ENCODE data around the gene SLC24A3. TPM values are rescaled to one million over a fixed set of nuclear protein-coding genes. Genes with fewer than 3 reads are reported as not detected.

The SLC24A3 gene
- total RNA-seq, 1 donor from 2014 or later: 0.79 TPM

DNA sequence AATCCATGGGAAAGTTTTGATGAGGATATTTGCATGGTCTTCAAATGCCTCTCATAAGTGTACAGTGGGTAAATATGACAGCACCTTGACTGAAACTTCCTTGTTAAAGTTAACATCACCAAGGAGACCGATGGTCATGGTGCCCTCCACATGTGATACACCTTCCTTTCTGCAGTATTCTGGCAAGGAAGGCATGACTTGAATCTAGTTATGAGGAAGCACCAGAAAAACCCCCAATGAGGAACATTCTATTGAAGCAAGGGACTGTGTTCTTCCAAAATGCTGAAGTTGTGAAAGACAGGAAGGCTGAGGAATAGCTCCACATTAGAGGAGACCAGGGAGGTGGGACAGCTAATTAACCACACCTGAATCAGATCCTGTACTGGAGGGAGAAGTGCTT lies 118.3 kb downstream of the SLC24A3 start:
- DNase-seq (ENCODE audit: low read depth): no peak
- Mint-ChIP-seq H3K9me3 (ENCODE audit: unreplicated experiment) (peaks cover 4% of the 10 kb centered on the region), H3K27ac (ENCODE audit: unreplicated experiment) (no peak overlapping the region), H3K27me3 (ENCODE audit: low read depth, unreplicated experiment) (peaks cover 12% of the 10 kb centered on the region), H3K36me3 (ENCODE audit: low read depth, unreplicated experiment) (no peaks in the 10 kb centered on the region), H3K4me1 (ENCODE audit: low read depth, unreplicated experiment) (no peaks in the 10 kb centered on the region), H3K4me3 (ENCODE audit: unreplicated experiment) (no peak overlapping the region)
- Histone ChIP-seq H3K79me2 (ENCODE audit: insufficient read depth, low read length) (no peaks in the 10 kb centered on the region), H3K4me2 (ENCODE audit: low read length) (no peak overlapping the region), H3K4me3 (ENCODE audit: insufficient read depth, low read depth, low read length) (no peak overlapping the region), H3K36me3 (ENCODE audit: insufficient read depth, low read length) (no peaks in the 10 kb centered on the region), H3K9me3 (ENCODE audit: insufficient read depth, low read depth, low read length) (no peaks in the 10 kb centered on the region), H4K20me1 (ENCODE audit: insufficient read depth, low read length) (no peaks in the 10 kb centered on the region), H3K27me3 (ENCODE audit: insufficient read depth, low read length) (no peaks in the 10 kb centered on the region), H3K9ac (ENCODE audit: low read length) (no peak overlapping the region), H2AFZ (ENCODE audit: low read depth, low read length) (no peak overlapping the region), H3K4me1 (ENCODE audit: insufficient read depth, low read length) (no peaks in the 10 kb centered on the region), H3K27ac (ENCODE audit: low read depth, low read length) (no peak overlapping the region)
- FAIRE-seq: no peak
- no peak for TF ChIP-seq EZH2 (IDR thresholded peaks at IDR 0.05; ENCODE audit: insufficient read depth, low read length)
- TF ChIP-seq, protein P1, sequence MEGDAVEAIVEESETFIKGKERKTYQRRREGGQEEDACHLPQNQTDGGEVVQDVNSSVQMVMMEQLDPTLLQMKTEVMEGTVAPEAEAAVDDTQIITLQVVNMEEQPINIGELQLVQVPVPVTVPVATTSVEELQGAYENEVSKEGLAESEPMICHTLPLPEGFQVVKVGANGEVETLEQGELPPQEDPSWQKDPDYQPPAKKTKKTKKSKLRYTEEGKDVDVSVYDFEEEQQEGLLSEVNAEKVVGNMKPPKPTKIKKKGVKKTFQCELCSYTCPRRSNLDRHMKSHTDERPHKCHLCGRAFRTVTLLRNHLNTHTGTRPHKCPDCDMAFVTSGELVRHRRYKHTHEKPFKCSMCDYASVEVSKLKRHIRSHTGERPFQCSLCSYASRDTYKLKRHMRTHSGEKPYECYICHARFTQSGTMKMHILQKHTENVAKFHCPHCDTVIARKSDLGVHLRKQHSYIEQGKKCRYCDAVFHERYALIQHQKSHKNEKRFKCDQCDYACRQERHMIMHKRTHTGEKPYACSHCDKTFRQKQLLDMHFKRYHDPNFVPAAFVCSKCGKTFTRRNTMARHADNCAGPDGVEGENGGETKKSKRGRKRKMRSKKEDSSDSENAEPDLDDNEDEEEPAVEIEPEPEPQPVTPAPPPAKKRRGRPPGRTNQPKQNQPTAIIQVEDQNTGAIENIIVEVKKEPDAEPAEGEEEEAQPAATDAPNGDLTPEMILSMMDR (IDR thresholded peaks at IDR 0.05; ENCODE audit: insufficient read depth, low read depth, low read length): no peak

DNA sequence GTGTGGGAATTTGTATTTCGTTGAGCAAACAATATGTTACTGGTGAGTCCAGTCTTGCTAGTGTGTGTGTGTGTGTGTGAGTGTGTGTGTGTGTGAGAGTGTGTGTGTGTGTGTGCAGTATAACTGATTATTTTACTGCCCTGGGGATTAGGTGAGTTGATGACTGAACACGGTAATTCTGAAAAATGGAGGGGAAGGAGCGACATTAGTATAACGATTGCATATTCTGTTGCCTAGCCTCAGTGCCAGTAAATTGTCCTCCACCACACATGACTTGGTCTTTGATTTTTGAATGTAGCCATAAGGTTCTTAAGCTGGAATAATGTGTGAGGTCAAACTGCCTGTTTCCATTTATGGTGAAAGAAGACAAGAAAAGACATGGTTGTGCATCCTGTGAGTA lies 121.1 kb downstream of the SLC24A3 start:
- DNase-seq (ENCODE audit: low read depth): no peak
- Histone ChIP-seq H2AFZ (ENCODE audit: low read depth, low read length) (no peak overlapping the region), H3K9me3 (ENCODE audit: insufficient read depth, low read depth, low read length) (no peaks in the 10 kb centered on the region), H3K79me2 (ENCODE audit: insufficient read depth, low read length) (no peaks in the 10 kb centered on the region), H3K4me2 (ENCODE audit: low read length) (no peak overlapping the region), H3K9ac (ENCODE audit: low read length) (no peak overlapping the region), H3K27me3 (ENCODE audit: insufficient read depth, low read length) (no peaks in the 10 kb centered on the region), H3K27ac (ENCODE audit: low read depth, low read length) (no peak overlapping the region), H3K36me3 (ENCODE audit: insufficient read depth, low read length) (no peaks in the 10 kb centered on the region), H3K4me3 (ENCODE audit: insufficient read depth, low read depth, low read length) (no peak overlapping the region), H4K20me1 (ENCODE audit: insufficient read depth, low read length) (no peaks in the 10 kb centered on the region), H3K4me1 (ENCODE audit: insufficient read depth, low read length) (no peaks in the 10 kb centered on the region)
- H3K27me3 Mint-ChIP-seq (ENCODE audit: low read depth, unreplicated experiment): peaks cover 9% of the 10 kb centered on the region
- H3K4me3 Mint-ChIP-seq (ENCODE audit: unreplicated experiment): no peak overlapping the region
- no peaks in the 10 kb centered on the region for H3K36me3 Mint-ChIP-seq (ENCODE audit: low read depth, unreplicated experiment)
- no peaks in the 10 kb centered on the region for H3K4me1 Mint-ChIP-seq (ENCODE audit: low read depth, unreplicated experiment)
- FAIRE-seq: no peak
- no peak overlapping the region for H3K27ac Mint-ChIP-seq (ENCODE audit: unreplicated experiment)
- H3K9me3 Mint-ChIP-seq (ENCODE audit: unreplicated experiment): peaks cover 1% of the 10 kb centered on the region
- TF ChIP-seq, protein P1 (IDR thresholded peaks at IDR 0.05; ENCODE audit: insufficient read depth, low read depth, low read length): no peak
- TF ChIP-seq EZH2 (IDR thresholded peaks at IDR 0.05; ENCODE audit: insufficient read depth, low read length): no peak

DNA sequence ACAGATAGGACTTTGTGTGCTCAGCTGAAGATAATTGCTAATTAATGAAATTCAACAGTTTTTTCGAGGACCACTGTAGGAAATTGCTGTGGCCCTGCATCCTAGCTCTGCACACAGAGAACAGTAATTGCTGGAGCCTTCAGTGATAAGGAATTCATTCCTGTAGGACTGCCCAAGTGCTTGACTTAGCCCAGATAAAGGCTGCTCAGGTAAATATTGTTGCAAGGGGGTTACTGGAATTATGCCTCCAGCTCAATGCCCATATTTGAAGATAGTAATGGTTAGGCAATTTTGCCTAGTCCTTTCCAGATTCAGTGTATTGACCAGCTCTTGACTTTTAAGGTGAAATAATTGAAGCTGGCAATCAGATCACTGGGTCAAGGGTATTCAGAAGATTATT lies 122.9 kb downstream of the SLC24A3 start:
- H3K36me3 ChIP-seq (ENCODE audit: insufficient read depth, low read length): no peaks in the 10 kb centered on the region
- Mint-ChIP-seq H3K27ac (ENCODE audit: unreplicated experiment) (no peak overlapping the region), H3K4me1 (ENCODE audit: low read depth, unreplicated experiment) (no peaks in the 10 kb centered on the region), H3K36me3 (ENCODE audit: low read depth, unreplicated experiment) (no peaks in the 10 kb centered on the region), H3K27me3 (ENCODE audit: low read depth, unreplicated experiment) (peaks cover 13% of the 10 kb centered on the region), H3K9me3 (ENCODE audit: unreplicated experiment) (no peaks in the 10 kb centered on the region), H3K4me3 (ENCODE audit: unreplicated experiment) (no peak overlapping the region)
- TF ChIP-seq, protein P1 (IDR thresholded peaks at IDR 0.05; ENCODE audit: insufficient read depth, low read depth, low read length): no peak
- TF ChIP-seq EZH2 (IDR thresholded peaks at IDR 0.05; ENCODE audit: insufficient read depth, low read length): no peak
- DNase-seq (ENCODE audit: low read depth): no peak
- no peaks in the 10 kb centered on the region for H3K79me2 ChIP-seq (ENCODE audit: insufficient read depth, low read length)
- H4K20me1 ChIP-seq (ENCODE audit: insufficient read depth, low read length): no peaks in the 10 kb centered on the region
- FAIRE-seq: no peak
- no peak overlapping the region for H3K4me3 ChIP-seq (ENCODE audit: insufficient read depth, low read depth, low read length)
- H3K4me2 ChIP-seq (ENCODE audit: low read length): no peak overlapping the region
- no peaks in the 10 kb centered on the region for H3K4me1 ChIP-seq (ENCODE audit: insufficient read depth, low read length)
- no peak overlapping the region for H3K27ac ChIP-seq (ENCODE audit: low read depth, low read length)
- H3K9ac ChIP-seq (ENCODE audit: low read length): no peak overlapping the region
- no peak overlapping the region for H2AFZ ChIP-seq (ENCODE audit: low read depth, low read length)
- no peaks in the 10 kb centered on the region for H3K9me3 ChIP-seq (ENCODE audit: insufficient read depth, low read depth, low read length)
- H3K27me3 ChIP-seq (ENCODE audit: insufficient read depth, low read length): no peaks in the 10 kb centered on the region

Measured in astrocyte (in vitro differentiated cells and primary cell).